ENCODE measurements around the gene RGS16. TPM values are rescaled to one million over a fixed set of nuclear protein-coding genes. Genes with fewer than 3 reads are reported as not detected.

The RGS16 gene
- total and polyA plus RNA-seq, 8 donors: 0.58 to 29.0 (median 1.9) TPM; not detected in 1

GRCh38 chr1:182642461-182642860 is 38.3 kb upstream of the RGS16 start:
- Histone ChIP-seq H3K36me3 (no peaks in the 10 kb centered on the region), H3K27me3 (no peaks in the 10 kb centered on the region), H3K9me3 (no peaks in the 10 kb centered on the region), H3K4me3 (no peak overlapping the region), H3K4me1 (no peaks in the 10 kb centered on the region), H3K27ac (no peak overlapping the region)
- TF ChIP-seq POLR2A (IDR thresholded peaks at IDR 0.05) (no peak), POLR2AphosphoS5 (IDR thresholded peaks at IDR 0.05) (no peak), CTCF (IDR thresholded peaks at IDR 0.05) (no peak), EP300 (IDR thresholded peaks at IDR 0.05) (no peak)
- WGBS, 5 donors: 92 to 93% (median 93%) methylated on average over 8 of the region's 8 CpGs
- intact Hi-C loops (cut with DNase I; ENCODE audit: low total_unique reads): no loop called here
- no peak for DNase-seq

GRCh38 chr1:182641561-182641960 is 37.4 kb upstream of the RGS16 start:
- Histone ChIP-seq H3K36me3 (no peaks in the 10 kb centered on the region), H3K27me3 (peaks cover 0 to 4% (median 0%) of the 10 kb centered on the region in 3 donors), H3K27ac (no peak overlapping the region), H3K4me3 (no peak overlapping the region), H3K4me1 (no peaks in the 10 kb centered on the region), H3K9me3 (no peaks in the 10 kb centered on the region)
- 84 to 93% (median 88%) methylated on average over 5 of the region's 5 CpGs for WGBS, 5 donors
- intact Hi-C loops (cut with DNase I; ENCODE audit: low total_unique reads): no loop called here
- no peak for TF ChIP-seq EP300 (IDR thresholded peaks at IDR 0.05)
- TF ChIP-seq POLR2A (IDR thresholded peaks at IDR 0.05): no peak
- TF ChIP-seq POLR2AphosphoS5 (IDR thresholded peaks at IDR 0.05): no peak
- TF ChIP-seq CTCF (IDR thresholded peaks at IDR 0.05): no peak
- DNase-seq: no peak

- no peak overlapping the region for H3K4me3 ChIP-seq
- H3K4me1 ChIP-seq: no peaks in the 10 kb centered on the region
- no peaks in the 10 kb centered on the region for H3K9me3 ChIP-seq
- H3K27ac ChIP-seq: no peak overlapping the region
- intact Hi-C loops (cut with DNase I; ENCODE audit: low total_unique reads): no loop called here
- no peak for DNase-seq
- peaks cover 0 to 4% (median 0%) of the 10 kb centered on the region in 3 donors for H3K27me3 ChIP-seq
- 57 to 100% (median 92%) methylated on average over 1 of the region's 1 CpG; no CpG with 5 or more reads in 1 of the 5 donors for WGBS, 5 donors
- TF ChIP-seq EP300 (IDR thresholded peaks at IDR 0.05): no peak
- no peak for TF ChIP-seq CTCF (IDR thresholded peaks at IDR 0.05)
- no peak for TF ChIP-seq POLR2A (IDR thresholded peaks at IDR 0.05)
- TF ChIP-seq POLR2AphosphoS5 (IDR thresholded peaks at IDR 0.05): no peak
- no peaks in the 10 kb centered on the region for H3K36me3 ChIP-seq
Observed at GRCh38 chr1:182639330-182639729, 35.1 kb upstream of the RGS16 start.

- Histone ChIP-seq H3K27me3 (peaks cover 0 to 4% (median 0%) of the 10 kb centered on the region in 3 donors), H3K4me1 (no peaks in the 10 kb centered on the region), H3K36me3 (no peaks in the 10 kb centered on the region), H3K9me3 (no peaks in the 10 kb centered on the region), H3K4me3 (no peak overlapping the region), H3K27ac (no peak overlapping the region)
- TF ChIP-seq EP300 (IDR thresholded peaks at IDR 0.05) (no peak), POLR2A (IDR thresholded peaks at IDR 0.05) (no peak), POLR2AphosphoS5 (IDR thresholded peaks at IDR 0.05) (no peak), CTCF (IDR thresholded peaks at IDR 0.05) (no peak)
- DNase-seq: no peak
- intact Hi-C loops (cut with DNase I; ENCODE audit: low total_unique reads): no loop called here
- WGBS, 5 donors: 66 to 88% (median 81%) methylated on average over 5 of the region's 5 CpGs
Observed at GRCh38 chr1:182637769-182638168, 33.6 kb upstream of the RGS16 start.

All from stomach (tissue), 9 donors.